ENCODE measurements around the gene PRKCG. TPM values are rescaled to one million over a fixed set of nuclear protein-coding genes. Genes with fewer than 3 reads are reported as not detected.

PRKCG gene
- total RNA-seq, 2 donors from 2014 or later: not detected

DNA sequence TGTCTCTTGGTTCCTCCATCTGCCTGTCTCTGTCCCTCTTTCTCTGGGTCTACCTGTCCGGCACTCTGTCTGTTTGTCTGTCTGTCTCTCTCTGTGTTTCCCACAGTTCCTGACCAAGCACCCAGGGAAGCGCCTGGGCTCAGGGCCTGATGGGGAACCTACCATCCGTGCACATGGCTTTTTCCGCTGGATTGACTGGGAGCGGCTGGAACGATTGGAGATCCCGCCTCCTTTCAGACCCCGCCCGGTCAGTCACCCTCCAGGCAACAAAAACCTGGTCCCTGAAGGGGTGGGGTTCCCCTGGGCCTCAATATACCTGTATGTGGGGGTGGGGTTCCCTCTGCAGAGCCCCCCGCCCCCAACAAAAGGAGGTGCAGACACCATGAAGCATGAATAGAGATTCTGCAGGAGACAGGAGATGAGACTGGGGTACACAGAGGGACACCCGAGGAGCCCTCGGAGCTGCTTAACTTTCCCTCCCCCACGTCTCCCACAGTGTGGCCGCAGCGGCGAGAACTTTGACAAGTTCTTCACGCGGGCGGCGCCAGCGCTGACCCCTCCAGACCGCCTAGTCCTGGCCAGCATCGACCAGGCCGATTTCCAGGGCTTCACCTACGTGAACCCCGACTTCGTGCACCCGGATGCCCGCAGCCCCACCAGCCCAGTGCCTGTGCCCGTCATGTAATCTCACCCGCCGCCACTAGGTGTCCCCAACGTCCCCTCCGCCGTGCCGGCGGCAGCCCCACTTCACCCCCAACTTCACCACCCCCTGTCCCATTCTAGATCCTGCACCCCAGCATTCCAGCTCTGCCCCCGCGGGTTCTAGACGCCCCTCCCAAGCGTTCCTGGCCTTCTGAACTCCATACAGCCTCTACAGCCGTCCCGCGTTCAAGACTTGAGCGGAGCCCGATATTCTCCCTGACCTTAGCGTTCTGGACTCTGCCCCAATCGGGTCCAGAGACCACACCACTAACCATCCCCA is 24.5 kb downstream of the PRKCG start:
- TF ChIP-seq, protein P1, sequence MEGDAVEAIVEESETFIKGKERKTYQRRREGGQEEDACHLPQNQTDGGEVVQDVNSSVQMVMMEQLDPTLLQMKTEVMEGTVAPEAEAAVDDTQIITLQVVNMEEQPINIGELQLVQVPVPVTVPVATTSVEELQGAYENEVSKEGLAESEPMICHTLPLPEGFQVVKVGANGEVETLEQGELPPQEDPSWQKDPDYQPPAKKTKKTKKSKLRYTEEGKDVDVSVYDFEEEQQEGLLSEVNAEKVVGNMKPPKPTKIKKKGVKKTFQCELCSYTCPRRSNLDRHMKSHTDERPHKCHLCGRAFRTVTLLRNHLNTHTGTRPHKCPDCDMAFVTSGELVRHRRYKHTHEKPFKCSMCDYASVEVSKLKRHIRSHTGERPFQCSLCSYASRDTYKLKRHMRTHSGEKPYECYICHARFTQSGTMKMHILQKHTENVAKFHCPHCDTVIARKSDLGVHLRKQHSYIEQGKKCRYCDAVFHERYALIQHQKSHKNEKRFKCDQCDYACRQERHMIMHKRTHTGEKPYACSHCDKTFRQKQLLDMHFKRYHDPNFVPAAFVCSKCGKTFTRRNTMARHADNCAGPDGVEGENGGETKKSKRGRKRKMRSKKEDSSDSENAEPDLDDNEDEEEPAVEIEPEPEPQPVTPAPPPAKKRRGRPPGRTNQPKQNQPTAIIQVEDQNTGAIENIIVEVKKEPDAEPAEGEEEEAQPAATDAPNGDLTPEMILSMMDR (IDR thresholded peaks at IDR 0.05): peak; percentile 68 to 88
- no peak overlapping the region for H3K27ac ChIP-seq
- DNase-seq (ENCODE audit: low spot score): no peak
- H3K36me3 ChIP-seq: no peaks in the 10 kb centered on the region
- no peak overlapping the region for H3K4me3 ChIP-seq
- H3K4me1 ChIP-seq: peaks cover 0 to 31% of the 10 kb centered on the region in 2 donors
- H3K9me3 ChIP-seq: no peaks in the 10 kb centered on the region
- H3K27me3 ChIP-seq: peaks cover 20 to 44% of the 10 kb centered on the region in 2 donors

DNA sequence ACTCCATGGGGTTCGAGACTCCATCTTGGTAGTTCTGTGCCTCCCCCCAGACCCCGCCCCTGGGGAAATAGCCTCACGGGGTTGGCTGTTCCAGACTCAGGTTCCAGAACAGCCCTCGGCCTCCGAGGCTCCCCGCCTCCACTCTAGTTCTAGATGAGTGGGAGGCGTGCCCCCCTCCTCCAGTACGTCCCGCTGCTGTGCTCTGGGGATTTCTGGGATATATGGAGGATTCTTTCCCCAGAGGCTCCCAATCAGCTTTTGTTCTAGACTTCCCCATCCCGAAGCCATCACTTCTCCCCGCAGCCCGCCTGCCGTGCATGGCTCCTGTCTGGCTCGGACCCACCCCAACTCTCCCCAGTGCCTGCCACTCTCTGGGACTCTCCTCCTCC is 25.2 kb downstream of the PRKCG start:
- TF ChIP-seq, protein P1 (IDR thresholded peaks at IDR 0.05): no peak
- Histone ChIP-seq H3K4me1 (peaks cover 0 to 31% of the 10 kb centered on the region in 2 donors), H3K9me3 (no peaks in the 10 kb centered on the region), H3K36me3 (no peaks in the 10 kb centered on the region), H3K27me3 (peaks cover 20 to 45% of the 10 kb centered on the region in 2 donors), H3K4me3 (no peak overlapping the region), H3K27ac (no peak overlapping the region)
- no peak for DNase-seq (ENCODE audit: low spot score)

DNA sequence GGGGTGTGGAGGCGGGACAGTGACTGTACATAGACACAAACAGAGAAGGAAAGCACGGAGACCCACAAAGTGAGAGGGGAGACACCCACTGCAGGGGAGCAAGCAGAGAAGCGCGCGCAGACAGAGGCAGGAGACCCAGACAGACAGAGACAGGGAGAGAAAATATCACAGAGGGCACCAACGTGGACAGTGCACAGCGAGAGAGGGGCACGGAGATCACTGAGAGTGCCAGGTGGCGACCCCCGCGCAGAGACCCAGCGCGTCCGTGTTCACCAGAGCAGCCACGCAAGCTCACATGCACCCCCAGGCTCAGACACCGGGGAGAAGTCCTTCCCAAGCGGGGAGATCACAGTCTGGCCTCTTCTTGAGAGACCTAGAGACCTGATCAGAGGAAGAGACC is 25.7 kb downstream of the PRKCG start:
- peaks cover 0 to 31% of the 10 kb centered on the region in 2 donors for H3K4me1 ChIP-seq
- no peak for DNase-seq (ENCODE audit: low spot score)
- H3K27me3 ChIP-seq: peaks cover 20 to 45% of the 10 kb centered on the region in 2 donors
- TF ChIP-seq, protein P1 (IDR thresholded peaks at IDR 0.05): no peak
- no peak overlapping the region for H3K27ac ChIP-seq
- no peaks in the 10 kb centered on the region for H3K9me3 ChIP-seq
- H3K4me3 ChIP-seq: peak overlapping the region in 1 of 2 donors; percentile 15
- H3K36me3 ChIP-seq: no peaks in the 10 kb centered on the region

DNA sequence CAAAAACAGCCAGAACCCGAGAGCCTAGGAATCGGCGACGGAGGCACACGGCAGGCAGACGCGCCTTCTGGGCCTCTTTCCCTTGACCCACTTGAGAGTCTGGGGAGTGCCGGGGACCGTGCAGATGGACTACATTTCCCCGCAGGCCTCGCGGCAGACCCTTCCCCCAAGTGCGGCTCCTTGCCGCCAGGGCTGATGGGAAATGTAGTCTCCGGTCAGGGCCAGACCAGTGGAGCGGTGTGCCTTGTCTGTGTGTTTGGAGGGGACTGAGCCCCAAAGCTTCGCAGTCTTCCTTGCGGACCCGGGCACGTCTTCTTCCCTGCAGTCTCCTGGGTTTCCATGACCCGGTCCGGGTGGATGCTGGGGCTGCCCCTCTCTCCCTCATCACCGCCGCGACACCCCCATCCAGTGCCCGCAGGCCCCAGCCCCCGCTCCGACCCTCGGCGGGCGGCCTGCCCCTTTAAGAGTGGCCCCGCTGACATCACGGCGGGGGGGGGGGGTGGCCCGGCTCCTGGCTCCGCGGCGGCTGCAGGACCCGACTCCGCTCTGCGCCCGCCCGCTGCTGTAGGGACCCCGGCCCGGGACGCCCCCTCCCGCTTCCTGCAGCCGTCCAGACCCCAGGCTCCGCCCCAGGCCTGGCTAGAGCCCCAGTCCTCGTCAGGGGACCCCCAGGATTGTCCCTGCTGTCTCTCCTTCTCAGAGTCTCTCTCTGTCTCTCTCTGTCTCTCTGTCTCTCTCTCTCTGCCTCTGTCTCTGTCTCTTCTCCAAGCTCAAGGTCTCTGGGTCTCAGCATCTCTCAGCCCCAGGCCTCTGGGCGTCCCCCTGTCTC is 26.3 kb downstream of the PRKCG start:
- H3K27me3 ChIP-seq: peaks cover 20 to 45% of the 10 kb centered on the region in 2 donors
- no peak for DNase-seq (ENCODE audit: low spot score)
- TF ChIP-seq, protein P1 (IDR thresholded peaks at IDR 0.05): no peak
- H3K36me3 ChIP-seq: no peaks in the 10 kb centered on the region
- no peaks in the 10 kb centered on the region for H3K9me3 ChIP-seq
- peak overlapping the region in 1 of 2 donors; percentile 15 for H3K4me3 ChIP-seq
- H3K27ac ChIP-seq: no peak overlapping the region
- H3K4me1 ChIP-seq: peaks cover 0 to 31% of the 10 kb centered on the region in 2 donors

DNA sequence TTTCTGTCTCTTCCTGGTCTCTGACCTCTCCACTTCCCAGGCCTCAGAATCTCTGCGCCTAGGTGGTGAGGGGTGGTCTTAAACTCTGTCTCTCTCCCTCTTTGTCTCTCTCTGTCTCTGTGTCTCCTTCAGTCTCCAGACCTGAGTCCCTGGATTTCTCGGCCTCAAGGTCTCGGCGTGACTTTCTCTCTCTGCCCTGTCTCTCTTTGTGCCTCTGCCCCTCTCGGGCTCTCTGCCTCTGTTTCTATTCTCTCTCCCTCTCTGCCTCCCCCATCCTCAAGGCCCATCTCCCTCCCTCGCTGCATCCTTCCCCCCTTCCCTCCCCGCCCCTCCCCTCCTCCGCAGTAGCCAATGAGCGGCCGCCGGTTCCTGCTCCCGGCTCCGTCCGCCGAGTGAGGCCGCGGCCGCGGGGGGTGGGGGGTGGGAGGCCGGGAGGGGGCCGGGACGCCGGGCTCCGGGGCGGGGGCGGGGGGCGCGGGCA is 27.0 kb downstream of the PRKCG start, which contains the start of gene CACNG7:
TSS of gene CACNG7 (plus strand) at position 344 of the 481 bp plus-strand sequence. CDS start 3,554 bp downstream, outside the sequence.
- TF ChIP-seq, protein P1 (IDR thresholded peaks at IDR 0.05): no peak
- Histone ChIP-seq H3K27ac (no peak within 1 kb of the TSS), H3K27me3 (peaks cover 20 to 45% of the 10 kb centered on the region in 2 donors), H3K4me1 (peaks cover 0 to 31% of the 10 kb centered on the region in 2 donors), H3K36me3 (no peaks in the 10 kb centered on the region), H3K9me3 (no peaks in the 10 kb centered on the region), H3K4me3 (peak within 1 kb of the TSS in 1 of 2 donors; percentile 15)
- no peak for DNase-seq (ENCODE audit: low spot score)

Data from right atrium auricular region (tissue), 2 donors.